OCI-LY3 (cell line): Measurements from ENCODE around the gene LETM1.

ENCODE experiments used
- H2AFZ ChIP-seq: fragments of 200-600, 300-600 bp; shearing (Covaris generic); 2 replicates; pipeline ENCODE4 v1.6.0; 2014; ENCODE audit warnings: antibody characterized with exemption, low read depth, low read length
- H3K27ac ChIP-seq: fragments of 200-600, 300-600 bp; sonication (generic); 2 replicates; pipeline ENCODE4 v1.5.1; 2014; ENCODE audit warnings: mild to moderate bottlenecking, low read length, moderate library complexity, mixed read lengths
- H3K27me3 ChIP-seq: fragments of 200-600, 300-600 bp; sonication (generic); 2 replicates; pipeline ENCODE4 v1.6.1; 2014; ENCODE audit warnings: low read depth, low read length, mixed read lengths
- H3K36me3 ChIP-seq: fragments of 200-600, 300-600 bp; sonication (generic); replicated peaks from 2 replicates; pipeline ENCODE3; 2014; ENCODE audit warnings: low read depth, low read length, mixed read lengths
- H3K4me1 ChIP-seq: fragments of 300-600, 200-600 bp; sonication (generic); 2 replicates; pipeline ENCODE4 v1.6.1; 2014; ENCODE audit warnings: low read length, mixed read lengths
- H3K4me2 ChIP-seq: fragments of 200-600, 300-600 bp; sonication (generic); 2 replicates; pipeline ENCODE4 v1.6.1; 2014; ENCODE audit warnings: low read length, mixed read lengths
- H3K4me3 ChIP-seq: fragments of 300-600, 200-600 bp; sonication (generic); 2 replicates; pipeline ENCODE4 v1.5.1; 2014; ENCODE audit warnings: antibody characterized with exemption, mild to moderate bottlenecking, low read length, moderate library complexity
- H3K79me2 ChIP-seq: fragments of 300-600, 200-600 bp; shearing (Covaris generic); 2 replicates; pipeline ENCODE4 v1.6.1; 2014; ENCODE audit warnings: mild to moderate bottlenecking, low read length, mixed read lengths
- H3K9ac ChIP-seq: fragments of 300-600, 200-600 bp; shearing (Covaris generic); 2 replicates; pipeline ENCODE4 v1.6.0; 2014; ENCODE audit warnings: mild to moderate bottlenecking, low read length, moderate library complexity
- H3K9me3 ChIP-seq: fragments of 200-600, 300-600 bp; shearing (Covaris generic); 2 replicates; pipeline ENCODE4 v1.6.1; 2014; ENCODE audit warnings: low read length, mixed read lengths; ENCODE audit not compliant: insufficient read depth
- H4K20me1 ChIP-seq: fragments of 200-600, 300-600 bp; sonication (generic); 2 replicates; pipeline ENCODE4 v1.6.1; 2016; ENCODE audit warnings: low read length, mixed read lengths; ENCODE audit not compliant: insufficient read depth
- EZH2phosphoT487 ChIP-seq: fragments of 200-600 bp; shearing (Covaris generic); IDR thresholded peaks from 2 replicates; pipeline ENCODE4 v1.6.1; 2018; ENCODE audit warnings: antibody characterized with exemption, mixed run types, low read depth
- TF ChIP-seq, protein P1 (sequence below): fragments of 200-600, 300-600 bp; sonication (generic); IDR thresholded peaks from 2 replicates; pipeline ENCODE4 v1.5.1; 2014; ENCODE audit warnings: antibody characterized with exemption, low read length, low read depth

Gene LETM1

DNA sequence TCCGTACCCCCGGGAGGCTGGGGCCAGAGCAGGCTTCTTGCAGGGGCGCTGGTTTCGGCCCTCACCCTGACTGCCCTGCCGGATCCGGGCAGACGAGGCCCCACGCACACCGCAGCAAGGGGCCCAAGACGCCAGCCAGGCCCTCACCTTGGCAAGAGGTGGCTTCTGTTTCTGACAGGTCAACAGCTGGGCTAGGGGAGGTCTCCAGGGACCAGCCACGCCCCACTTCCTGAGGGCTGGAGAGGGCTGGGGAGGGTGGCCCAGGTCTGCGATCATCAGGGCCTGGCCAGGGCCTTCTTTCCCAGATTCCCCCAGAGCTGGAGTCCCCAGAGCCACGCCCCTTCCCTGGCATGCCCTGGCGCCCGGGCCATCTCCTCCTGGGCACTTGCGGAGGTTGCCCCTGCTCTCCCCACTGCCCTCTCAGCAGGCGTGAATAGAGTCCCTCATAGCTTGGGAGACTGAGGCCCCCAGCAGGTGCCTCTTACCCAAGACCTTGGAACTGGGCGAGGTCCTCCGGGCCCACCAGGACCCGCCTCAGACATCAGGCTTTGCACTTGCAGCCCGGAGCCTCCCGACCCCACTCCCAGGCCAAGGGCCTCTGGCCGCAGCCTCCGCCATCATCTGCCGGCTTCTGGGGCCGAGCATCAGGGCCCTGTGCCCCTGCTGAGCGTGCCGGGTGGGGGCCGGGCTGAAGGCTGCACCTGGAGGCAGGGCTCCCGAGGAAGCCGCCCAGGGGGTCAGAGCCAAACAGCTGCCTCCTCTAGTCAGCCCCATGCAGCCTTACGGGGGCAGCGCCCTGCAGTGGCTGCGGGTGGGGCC is 69.2 kb downstream of the LETM1 start:
- Histone ChIP-seq H4K20me1 (no peaks in the 10 kb centered on the region), H3K36me3 (no peaks in the 10 kb centered on the region), H2AFZ (no peak overlapping the region), H3K27ac (no peak overlapping the region), H3K4me1 (no peaks in the 10 kb centered on the region), H3K9ac (no peak overlapping the region), H3K4me2 (no peak overlapping the region), H3K4me3 (no peak overlapping the region), H3K9me3 (no peaks in the 10 kb centered on the region), H3K27me3 (no peaks in the 10 kb centered on the region), H3K79me2 (no peaks in the 10 kb centered on the region)
- no peak for TF ChIP-seq EZH2phosphoT487
- TF ChIP-seq, protein P1, sequence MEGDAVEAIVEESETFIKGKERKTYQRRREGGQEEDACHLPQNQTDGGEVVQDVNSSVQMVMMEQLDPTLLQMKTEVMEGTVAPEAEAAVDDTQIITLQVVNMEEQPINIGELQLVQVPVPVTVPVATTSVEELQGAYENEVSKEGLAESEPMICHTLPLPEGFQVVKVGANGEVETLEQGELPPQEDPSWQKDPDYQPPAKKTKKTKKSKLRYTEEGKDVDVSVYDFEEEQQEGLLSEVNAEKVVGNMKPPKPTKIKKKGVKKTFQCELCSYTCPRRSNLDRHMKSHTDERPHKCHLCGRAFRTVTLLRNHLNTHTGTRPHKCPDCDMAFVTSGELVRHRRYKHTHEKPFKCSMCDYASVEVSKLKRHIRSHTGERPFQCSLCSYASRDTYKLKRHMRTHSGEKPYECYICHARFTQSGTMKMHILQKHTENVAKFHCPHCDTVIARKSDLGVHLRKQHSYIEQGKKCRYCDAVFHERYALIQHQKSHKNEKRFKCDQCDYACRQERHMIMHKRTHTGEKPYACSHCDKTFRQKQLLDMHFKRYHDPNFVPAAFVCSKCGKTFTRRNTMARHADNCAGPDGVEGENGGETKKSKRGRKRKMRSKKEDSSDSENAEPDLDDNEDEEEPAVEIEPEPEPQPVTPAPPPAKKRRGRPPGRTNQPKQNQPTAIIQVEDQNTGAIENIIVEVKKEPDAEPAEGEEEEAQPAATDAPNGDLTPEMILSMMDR, result no peak

DNA sequence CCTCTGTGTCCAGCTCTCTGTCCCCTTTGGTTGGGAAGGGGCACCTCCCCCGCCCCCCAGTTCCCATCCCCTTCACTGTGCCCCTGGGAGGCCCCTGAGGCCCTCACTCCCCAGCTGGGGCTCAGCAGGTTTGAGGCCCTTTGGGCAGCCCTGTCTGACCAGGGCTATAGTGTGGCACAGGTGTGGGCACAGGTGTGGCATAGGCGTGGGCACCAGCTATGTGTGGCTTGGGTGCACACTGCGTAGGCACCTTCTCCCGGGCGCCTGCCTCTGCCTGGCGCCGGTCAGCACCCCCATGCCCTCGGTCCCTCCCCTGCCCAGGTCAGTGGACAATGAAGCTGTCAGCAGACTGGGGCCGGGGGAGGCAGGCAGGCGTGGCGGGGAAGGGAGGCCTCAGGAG is 70.4 kb downstream of the LETM1 start:
- H3K36me3 ChIP-seq, result no peaks in the 10 kb centered on the region
- H4K20me1 ChIP-seq, result no peaks in the 10 kb centered on the region
- no peak overlapping the region for H2AFZ ChIP-seq
- H3K27me3 ChIP-seq, result no peaks in the 10 kb centered on the region
- H3K9me3 ChIP-seq, result no peaks in the 10 kb centered on the region
- H3K9ac ChIP-seq, result no peak overlapping the region
- H3K79me2 ChIP-seq, result no peaks in the 10 kb centered on the region
- H3K4me1 ChIP-seq, result no peaks in the 10 kb centered on the region
- no peak overlapping the region for H3K4me2 ChIP-seq
- no peak for TF ChIP-seq EZH2phosphoT487
- TF ChIP-seq, protein P1, result no peak
- no peak overlapping the region for H3K4me3 ChIP-seq
- H3K27ac ChIP-seq, result no peak overlapping the region

DNA sequence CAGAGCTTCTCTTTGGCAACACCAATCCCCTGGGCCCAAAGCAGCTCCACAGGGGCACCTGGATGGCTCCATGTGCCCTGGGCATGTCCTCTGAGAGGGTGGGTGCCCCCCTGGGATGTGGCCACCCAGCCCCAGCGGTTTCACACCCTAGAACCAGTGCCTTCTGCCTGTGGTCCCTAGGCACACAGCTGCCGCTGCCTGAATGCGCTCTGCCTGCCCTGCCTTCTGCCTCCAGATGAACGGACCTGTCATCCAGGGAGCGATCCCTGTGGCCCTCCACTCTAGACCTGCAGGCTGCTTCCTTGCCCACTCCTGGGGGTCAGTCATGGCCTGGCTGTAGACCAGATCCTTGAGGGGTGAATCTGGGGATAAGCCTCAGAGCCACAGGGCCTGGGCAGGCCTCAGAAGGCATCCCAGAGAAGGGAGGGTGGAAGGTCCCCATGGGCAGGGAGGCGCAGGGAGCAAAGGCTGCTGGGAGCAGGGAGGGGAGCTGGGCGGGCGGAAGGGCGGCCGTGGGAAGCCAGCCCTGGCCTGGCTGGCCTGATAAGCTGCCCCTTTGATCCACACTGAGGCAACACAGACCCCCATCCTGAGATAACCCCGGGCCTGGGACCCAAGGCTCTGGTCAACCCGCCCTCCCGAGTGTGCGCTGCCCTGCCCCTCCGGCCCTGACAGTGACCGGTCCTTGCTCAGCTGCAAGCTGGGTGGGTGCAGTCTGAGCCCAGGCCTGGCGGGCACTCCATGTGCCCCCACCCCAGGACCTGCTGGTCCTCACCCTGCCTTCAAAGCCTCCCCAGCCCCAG is 71.0 kb downstream of the LETM1 start:
- no peak overlapping the region for H3K27ac ChIP-seq
- H3K27me3 ChIP-seq, result no peaks in the 10 kb centered on the region
- no peaks in the 10 kb centered on the region for H3K36me3 ChIP-seq
- TF ChIP-seq EZH2phosphoT487, result no peak
- TF ChIP-seq, protein P1, result no peak
- no peaks in the 10 kb centered on the region for H4K20me1 ChIP-seq
- H3K9me3 ChIP-seq, result no peaks in the 10 kb centered on the region
- H3K4me1 ChIP-seq, result no peaks in the 10 kb centered on the region
- no peak overlapping the region for H3K4me2 ChIP-seq
- no peak overlapping the region for H3K9ac ChIP-seq
- no peak overlapping the region for H2AFZ ChIP-seq
- no peaks in the 10 kb centered on the region for H3K79me2 ChIP-seq
- H3K4me3 ChIP-seq, result no peak overlapping the region

DNA sequence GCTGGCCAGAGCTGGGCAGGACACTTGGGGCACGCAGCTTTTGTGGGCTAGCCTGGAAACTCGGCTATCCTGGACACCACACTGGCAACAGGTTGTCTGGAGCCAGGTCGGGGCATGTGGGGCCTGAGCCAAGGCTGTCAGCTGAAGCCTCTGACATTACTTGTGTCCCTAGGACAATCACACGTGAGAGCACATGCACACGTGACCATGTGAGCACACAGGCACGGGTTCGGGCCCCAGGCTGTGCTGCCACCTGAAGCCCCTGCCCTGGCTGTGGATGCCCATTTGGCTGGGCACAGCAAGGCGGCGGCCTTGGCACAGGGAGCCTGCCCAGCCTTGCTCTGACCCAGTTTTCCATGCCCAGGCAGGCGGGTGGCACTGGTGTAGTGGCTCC is 71.6 kb downstream of the LETM1 start:
- Histone ChIP-seq H4K20me1 (no peaks in the 10 kb centered on the region), H2AFZ (no peak overlapping the region), H3K79me2 (no peaks in the 10 kb centered on the region), H3K9me3 (no peaks in the 10 kb centered on the region), H3K4me1 (no peaks in the 10 kb centered on the region), H3K9ac (no peak overlapping the region), H3K27me3 (no peaks in the 10 kb centered on the region), H3K36me3 (no peaks in the 10 kb centered on the region), H3K4me2 (no peak overlapping the region), H3K4me3 (no peak overlapping the region), H3K27ac (no peak overlapping the region)
- TF ChIP-seq, protein P1, result no peak
